HFFc6 (cell line): Measurements from ENCODE around the gene LIPA. TPM values are rescaled to one million over a fixed set of nuclear protein-coding genes. Genes with fewer than 3 reads are reported as not detected.

Experiments used
- DNase-seq: peaks from one replicate; pipeline ENCODE4 v3.0.0-alpha.2; 2018
- H3K27ac Mint-ChIP-seq: 2 replicates; pipeline ENCODE4 v1.8.0; 2020; ENCODE audit warnings: mild to moderate bottlenecking, mixed read lengths
- H3K27me3 Mint-ChIP-seq: 2 replicates; pipeline ENCODE4 v1.8.0; 2021; ENCODE audit warnings: mild to moderate bottlenecking, moderate library complexity, mixed read lengths; ENCODE audit not compliant: insufficient read depth
- H3K36me3 Mint-ChIP-seq: 2 replicates; pipeline ENCODE4 v1.8.0; 2021; ENCODE audit warnings: low read depth, mixed read lengths
- H3K4me1 Mint-ChIP-seq: 2 replicates; pipeline ENCODE4 v1.8.0; 2020; ENCODE audit warnings: low read depth, mixed read lengths
- H3K4me3 Mint-ChIP-seq: 2 replicates; pipeline ENCODE4 v1.8.0; 2020; ENCODE audit warnings: mild to moderate bottlenecking, moderate library complexity, mixed read lengths
- H3K9me3 Mint-ChIP-seq: 2 replicates; pipeline ENCODE4 v1.8.0; 2020; ENCODE audit warnings: mild to moderate bottlenecking, mixed read lengths
- total RNA-seq, 6 experiments: library from RNA; stranded (reverse); fragmentation: NEBNext Ultra II Directional; extraction: Animal tissue kit (Norgen Biotek cat#: 25700); gene quantifications; 2 replicates in 1 of 6; 3 replicates in 5 of 6; pipeline ENCODE4 v1.2.3, GENCODE V29; 2021
- TF ChIP-seq, protein P1 (sequence below): fragments of 200-600 bp; sonication (generic); IDR thresholded peaks from 2 replicates; pipeline ENCODE4 v1.5.0; 2021; ENCODE audit warnings: antibody characterized with exemption, mild to moderate bottlenecking

The LIPA gene
- total RNA-seq, 6 experiments from 2014 or later: 108 to 212 (median 122) TPM

DNA sequence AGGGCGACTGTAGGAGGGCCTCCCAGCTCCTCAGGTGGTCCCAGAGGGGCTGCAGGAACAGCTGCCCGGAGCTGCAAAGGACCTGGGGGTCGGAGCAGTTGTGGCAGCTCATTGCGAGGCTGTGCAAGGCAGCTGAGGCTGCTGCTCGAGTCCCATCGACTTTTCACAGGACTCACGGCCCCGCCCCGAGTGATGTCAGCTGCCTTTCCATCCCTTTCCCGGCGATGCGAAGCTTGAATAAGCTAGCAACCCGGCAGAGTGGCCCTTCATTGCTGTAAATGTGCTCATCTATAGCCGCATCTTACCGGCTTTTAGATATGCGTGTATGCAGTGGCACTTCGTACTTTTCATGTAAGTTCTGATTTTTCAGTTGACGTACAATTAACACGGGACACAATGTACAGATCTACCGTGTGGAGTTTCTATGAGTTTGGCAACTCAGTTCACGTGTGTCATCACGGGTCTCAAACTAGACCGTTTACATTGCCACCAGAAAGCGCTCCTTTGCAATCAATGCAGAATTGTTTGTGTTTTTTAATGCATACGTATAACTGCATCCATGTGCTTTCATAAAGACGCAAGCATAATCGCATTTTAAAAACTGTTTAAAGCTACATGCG, 44.3 kb downstream of the LIPA start, which contains the start of gene CH25H:
Gene CH25H, minus strand, starts transcription at position 137 of the 620 bp plus-strand sequence. Its CDS starts 25 bp downstream, at position 112.
- TF ChIP-seq, protein P1, sequence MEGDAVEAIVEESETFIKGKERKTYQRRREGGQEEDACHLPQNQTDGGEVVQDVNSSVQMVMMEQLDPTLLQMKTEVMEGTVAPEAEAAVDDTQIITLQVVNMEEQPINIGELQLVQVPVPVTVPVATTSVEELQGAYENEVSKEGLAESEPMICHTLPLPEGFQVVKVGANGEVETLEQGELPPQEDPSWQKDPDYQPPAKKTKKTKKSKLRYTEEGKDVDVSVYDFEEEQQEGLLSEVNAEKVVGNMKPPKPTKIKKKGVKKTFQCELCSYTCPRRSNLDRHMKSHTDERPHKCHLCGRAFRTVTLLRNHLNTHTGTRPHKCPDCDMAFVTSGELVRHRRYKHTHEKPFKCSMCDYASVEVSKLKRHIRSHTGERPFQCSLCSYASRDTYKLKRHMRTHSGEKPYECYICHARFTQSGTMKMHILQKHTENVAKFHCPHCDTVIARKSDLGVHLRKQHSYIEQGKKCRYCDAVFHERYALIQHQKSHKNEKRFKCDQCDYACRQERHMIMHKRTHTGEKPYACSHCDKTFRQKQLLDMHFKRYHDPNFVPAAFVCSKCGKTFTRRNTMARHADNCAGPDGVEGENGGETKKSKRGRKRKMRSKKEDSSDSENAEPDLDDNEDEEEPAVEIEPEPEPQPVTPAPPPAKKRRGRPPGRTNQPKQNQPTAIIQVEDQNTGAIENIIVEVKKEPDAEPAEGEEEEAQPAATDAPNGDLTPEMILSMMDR: no peak

GRCh38 chr10:89206402-89207180, 45.0 kb downstream of the LIPA start:
- peak overlapping the region; percentile 28; the same call in 1 of the 2 replicates for H3K27ac Mint-ChIP-seq
- peaks cover 10% of the 10 kb centered on the region for H3K27me3 Mint-ChIP-seq
- no peak for DNase-seq

More for the DNA sequence above, 44.3 kb downstream of the LIPA start, which contains the start of gene CH25H:
- no peaks in the 10 kb centered on the region for H3K9me3 Mint-ChIP-seq
- H3K36me3 Mint-ChIP-seq: no peaks in the 10 kb centered on the region
- H3K4me1 Mint-ChIP-seq: peaks cover 25% of the 10 kb centered on the region
- peak within 1 kb of the TSS; percentile 90 for H3K4me3 Mint-ChIP-seq
- peak; percentile 58 for DNase-seq
- H3K27ac Mint-ChIP-seq: peak within 1 kb of the TSS; percentile 53
- peaks cover 10% of the 10 kb centered on the region for H3K27me3 Mint-ChIP-seq

DNA sequence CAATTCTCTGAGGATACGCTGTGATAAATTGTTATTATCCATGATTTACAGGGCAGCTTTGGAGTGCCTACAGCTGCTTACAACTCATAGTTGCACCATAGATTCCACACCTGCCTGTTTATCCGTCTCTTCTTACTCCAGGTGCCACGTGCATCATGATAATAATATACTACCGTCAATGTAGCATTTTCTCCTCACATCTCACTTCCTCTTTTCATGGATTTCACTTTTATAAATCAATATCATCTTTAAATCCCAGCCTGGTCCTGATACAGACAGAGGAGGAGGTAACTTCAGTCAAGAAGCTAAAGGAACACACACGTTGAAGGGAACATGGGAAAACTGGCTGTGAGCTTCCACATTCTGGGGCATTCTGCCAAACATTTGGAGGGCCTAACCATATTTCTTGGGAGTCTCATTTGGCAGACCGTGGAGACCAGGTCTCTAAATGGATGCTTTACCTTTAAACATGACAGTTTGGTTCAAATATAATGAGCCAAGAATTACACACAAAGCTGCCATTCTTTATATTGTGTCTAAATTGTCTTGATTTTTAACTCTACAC, 46.9 kb downstream of the LIPA start:
- Mint-ChIP-seq H3K9me3 (no peaks in the 10 kb centered on the region), H3K27me3 (peaks cover 10% of the 10 kb centered on the region), H3K4me1 (peaks cover 10% of the 10 kb centered on the region), H3K36me3 (no peaks in the 10 kb centered on the region), H3K4me3 (no peak overlapping the region), H3K27ac (no peak overlapping the region)
- DNase-seq: no peak
- TF ChIP-seq, protein P1: no peak

More at GRCh38 chr10:89206402-89207180, 45.0 kb downstream of the LIPA start:
- no peaks in the 10 kb centered on the region for H3K36me3 Mint-ChIP-seq
- H3K4me3 Mint-ChIP-seq: peak overlapping the region; percentile 90
- TF ChIP-seq, protein P1: peak; percentile 21; the same call in 1 of the 2 replicates
- no peaks in the 10 kb centered on the region for H3K9me3 Mint-ChIP-seq
- H3K4me1 Mint-ChIP-seq: peaks cover 20% of the 10 kb centered on the region

GRCh38 chr10:89203237-89203636, 48.3 kb downstream of the LIPA start:
- Mint-ChIP-seq H3K9me3 (no peaks in the 10 kb centered on the region), H3K27me3 (peaks cover 11% of the 10 kb centered on the region), H3K36me3 (no peaks in the 10 kb centered on the region), H3K27ac (no peak overlapping the region), H3K4me3 (no peak overlapping the region), H3K4me1 (peaks cover 10% of the 10 kb centered on the region)
- TF ChIP-seq, protein P1: no peak
- no peak for DNase-seq

- peaks cover 12% of the 10 kb centered on the region for H3K27me3 Mint-ChIP-seq
- H3K4me3 Mint-ChIP-seq: no peak overlapping the region
- H3K36me3 Mint-ChIP-seq: no peaks in the 10 kb centered on the region
- H3K9me3 Mint-ChIP-seq: no peaks in the 10 kb centered on the region
- peaks cover 9% of the 10 kb centered on the region for H3K4me1 Mint-ChIP-seq
- TF ChIP-seq, protein P1: no peak
- no peak overlapping the region for H3K27ac Mint-ChIP-seq
- no peak for DNase-seq
Measured at GRCh38 chr10:89202033-89202425, 49.5 kb downstream of the LIPA start.
